Hematopoietic multipotent progenitor cell (in vitro differentiated cells): ENCODE measurements around the gene CT47A7. TPM values are rescaled to one million over a fixed set of nuclear protein-coding genes. Genes with fewer than 3 reads are reported as not detected.
"Not testable (repeated sequence)": the region's sequence is repeated elsewhere in the genome, so short reads cannot be mapped to it uniquely, and the experiment has no call there.

Experiments
- DNase-seq, 3 donors: peaks; one replicate each; pipeline ENCODE4 v3.0.0-alpha.2; 2011 to 2015; ENCODE audit warnings: low read depth in 2 of 3, low spot score in 2 of 3
- small RNA-seq: library from RNA; depleted of rRNA; stranded (forward); fragments of <200 nt; gene quantifications from one replicate; pipeline ENCODE3, GENCODE V24; 2012
- total RNA-seq: library from RNA; depleted of rRNA; stranded (reverse); fragments of >200 nt; gene quantifications from one replicate; pipeline ENCODE4 v1.2.3, GENCODE V29; 2012

The CT47A7 gene
- not detected for total RNA-seq

- DNase-seq = not testable (repeated sequence)
These were observed at the start of gene CT47A7 for GRCh38 chrX:120956500-120956899. TSS of gene CT47A7 (minus strand) at chrX:120956600. CDS start at chrX:120956345, 255 bp downstream.

DNA sequence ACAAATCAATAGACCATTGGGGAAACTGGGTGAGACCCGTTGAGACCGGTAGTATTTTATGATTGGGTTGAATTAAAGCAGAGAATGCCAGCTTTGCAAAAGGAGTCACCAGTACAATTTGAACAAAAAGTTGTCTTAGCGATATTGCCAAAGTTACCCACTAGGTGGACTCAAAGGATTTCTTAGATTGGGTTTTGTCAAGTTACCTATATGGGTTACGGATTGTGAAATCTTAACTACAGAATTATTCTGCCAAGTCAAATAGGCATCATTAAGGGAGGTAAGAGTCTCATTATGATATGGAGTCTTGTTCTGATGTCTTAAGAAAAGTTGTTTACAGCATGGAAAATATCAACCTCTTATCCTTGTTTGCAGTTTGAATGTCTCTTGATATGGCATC, 44.2 kb upstream of the CT47A7 start:
- DNase-seq = no peak

DNA sequence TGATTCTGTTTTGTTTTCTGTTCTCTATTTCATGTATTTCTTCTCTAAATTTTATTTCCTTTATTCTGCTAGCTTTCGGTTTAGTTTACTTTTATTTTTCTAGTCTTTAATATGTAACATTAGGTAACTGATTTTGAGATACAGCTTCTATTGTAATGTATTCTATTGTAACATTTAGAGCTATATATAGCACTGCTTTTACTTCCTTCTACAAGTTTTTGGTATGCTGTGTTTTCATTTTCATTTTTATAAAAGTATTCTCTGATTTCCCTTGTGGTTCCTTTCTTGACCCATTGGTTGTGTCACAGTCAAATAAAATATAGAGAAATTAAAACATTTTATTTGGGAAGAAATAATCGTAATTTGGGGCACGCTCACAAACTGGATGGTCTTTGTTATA, 43.0 kb upstream of the CT47A7 start:
- DNase-seq = no peak

DNA sequence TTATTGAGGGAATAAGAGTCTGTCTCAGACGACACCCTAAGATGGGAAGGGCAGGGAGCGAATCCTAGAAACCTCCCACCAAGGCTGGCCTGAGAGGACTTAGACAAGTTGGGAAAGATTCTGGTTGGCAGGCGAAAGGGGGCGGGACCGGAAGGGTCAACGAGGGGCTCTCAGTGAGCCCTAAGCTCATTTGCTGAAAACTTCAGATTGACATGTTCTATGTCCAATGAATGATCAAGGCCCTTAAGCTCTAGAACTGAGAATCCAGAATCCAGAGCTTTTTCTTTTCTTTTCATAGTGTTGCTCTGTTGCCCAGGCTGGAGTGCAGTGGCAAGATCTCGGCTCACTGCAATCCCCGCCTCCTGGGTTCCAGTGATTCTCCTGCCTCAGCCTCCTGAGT, 29.3 kb upstream of the CT47A7 start, which contains the start of gene CT47A1:
CT47A1 (minus strand) TSS at position 101 of the 400 bp plus-strand sequence. CDS start 231 bp downstream, outside the sequence.
- not testable (repeated sequence) for DNase-seq

Small RNAs within 50 kb of the gene (small RNA-seq; reads per million reads assigned to genes)
- gene AL670379.1 (not detected), gene AL670379.10 (not detected), gene AL670379.11 (not detected), gene AL670379.12 (not detected), gene AL670379.2 (not detected), gene AL670379.3 (not detected), gene AL670379.4 (not detected), gene AL670379.5 (not detected), gene AL670379.6 (not detected), gene AL670379.7 (not detected), gene AL670379.8 (not detected), gene AL670379.9 (not detected)

Other genes starting within 250 kb of the CT47A7 start
- not detected for gene CT47B1, start 80.7 kb downstream of the CT47A7 start, total RNA-seq
- not detected for gene CT47A11, start 19.4 kb downstream of the CT47A7 start, total RNA-seq
- not detected for gene CT47A10, start 14.6 kb downstream of the CT47A7 start, total RNA-seq
- not detected for gene CT47A9, start 9.7 kb downstream of the CT47A7 start, total RNA-seq
- not detected for gene CT47A8, start 4.9 kb downstream of the CT47A7 start, total RNA-seq
- gene CT47A6, start 4.9 kb upstream of the CT47A7 start, total RNA-seq = not detected
- gene CT47A5, start 9.7 kb upstream of the CT47A7 start, total RNA-seq = not detected
- gene CT47A4, start 14.6 kb upstream of the CT47A7 start, total RNA-seq = not detected
- not detected for gene CT47A3, start 19.5 kb upstream of the CT47A7 start, total RNA-seq
- gene CT47A2, start 24.3 kb upstream of the CT47A7 start, total RNA-seq = not detected
- gene CT47A1, start 29.2 kb upstream of the CT47A7 start, total RNA-seq = not detected
- gene GLUD2, start 91.0 kb upstream of the CT47A7 start, total RNA-seq = 0.27 TPM